Stimulated activated CD4-positive, alpha-beta T cell treated with anti-CD3 and anti-CD28 coated beads, TNF-alpha, amount 100 ng/mL, for 24 hours (primary cell): ENCODE data around the gene RNF19B.

Experiments used
- DNase-seq, 3 experiments: peaks; one replicate each; pipeline ENCODE4 v3.0.0-alpha.2; 2020; ENCODE audit warnings: low read depth in 3 of 3

RNF19B gene

GRCh38 chr1:32901823-32902534, 62.6 kb downstream of the RNF19B start:
- DNase-seq = no peak

GRCh38 chr1:32900956-32901822, 63.4 kb downstream of the RNF19B start, which contains the start of gene TMEM54:
TMEM54 (minus strand) TSS chr1:32901389; CDS start chr1:32901238, 151 bp downstream.
- peak in 1 of 3 experiments; percentile 14 for DNase-seq

- DNase-seq = no peak
These were observed 64.1 kb downstream of the RNF19B start for GRCh38 chr1:32900371-32900955.

GRCh38 chr1:32899586-32900296, 64.9 kb downstream of the RNF19B start:
- DNase-seq = no peak

GRCh38 chr1:32898958-32899357, 65.7 kb downstream of the RNF19B start:
- no peak for DNase-seq

- DNase-seq = no peak
These were observed 66.6 kb downstream of the RNF19B start for GRCh38 chr1:32898056-32898455.

- no peak for DNase-seq
These were observed 67.2 kb downstream of the RNF19B start for GRCh38 chr1:32897082-32898049.

GRCh38 chr1:32896451-32896850, 68.2 kb downstream of the RNF19B start:
- DNase-seq = no peak

GRCh38 chr1:32895325-32896215, 69.0 kb downstream of the RNF19B start:
- DNase-seq = no peak

- DNase-seq = no peak
These were observed 69.9 kb downstream of the RNF19B start for GRCh38 chr1:32894681-32895080.

- no peak for DNase-seq
These were observed 70.5 kb downstream of the RNF19B start for GRCh38 chr1:32894019-32894600.

GRCh38 chr1:32893198-32894018, 71.2 kb downstream of the RNF19B start:
- no peak for DNase-seq

GRCh38 chr1:32892368-32893197, 72.0 kb downstream of the RNF19B start:
- peak in 2 of 3 experiments; percentile 15 to 41 for DNase-seq

GRCh38 chr1:32891630-32892029, 73.0 kb downstream of the RNF19B start:
- no peak for DNase-seq

- DNase-seq = no peak
These were observed 73.4 kb downstream of the RNF19B start for GRCh38 chr1:32891241-32891570.

- DNase-seq = no peak
These were observed 73.9 kb downstream of the RNF19B start for GRCh38 chr1:32890516-32891240.

- no peak for DNase-seq
These were observed 74.8 kb downstream of the RNF19B start for GRCh38 chr1:32889731-32890278.
